WERI-Rb-1 (cell line): ENCODE data around the gene PTPRD.

Source experiments
- DNase-seq: peaks from one replicate; pipeline ENCODE4 v3.0.0-alpha.2; 2020
- H3K27ac ChIP-seq: fragments of 250-450 bp; sonication (Bioruptor Pico); 2 replicates; pipeline ENCODE4 v1.5.1; 2020; ENCODE audit warnings: mild to moderate bottlenecking, moderate library complexity
- H3K27me3 ChIP-seq: fragments of 250-450 bp; sonication (Bioruptor Pico); 2 replicates; pipeline ENCODE4 v1.5.1; 2021; ENCODE audit warnings: mild to moderate bottlenecking, low read depth, moderate library complexity; ENCODE audit not compliant: insufficient read depth, severe bottlenecking
- H3K36me3 ChIP-seq: fragments of 250-450 bp; sonication (Bioruptor Pico); 2 replicates; pipeline ENCODE4 v1.5.1; 2020; ENCODE audit warnings: mild to moderate bottlenecking, moderate library complexity
- H3K4me3 ChIP-seq: 2 replicates; pipeline ENCODE4 v1.5.1; 2011; ENCODE audit warnings: low read depth, mild to moderate bottlenecking, control low read depth, low read length
- H3K9me3 ChIP-seq: fragments of 250-450 bp; sonication (Bioruptor Pico); 2 replicates; pipeline ENCODE4 v1.5.1; 2021; ENCODE audit warnings: mild to moderate bottlenecking, moderate library complexity; ENCODE audit not compliant: severe bottlenecking
- TF ChIP-seq, protein P1 (sequence below): IDR thresholded peaks from 2 replicates; pipeline ENCODE4 v1.5.1; 2011; ENCODE audit warnings: low read depth, mild to moderate bottlenecking, control low read depth, inconsistent platforms, low read length

PTPRD gene

DNA sequence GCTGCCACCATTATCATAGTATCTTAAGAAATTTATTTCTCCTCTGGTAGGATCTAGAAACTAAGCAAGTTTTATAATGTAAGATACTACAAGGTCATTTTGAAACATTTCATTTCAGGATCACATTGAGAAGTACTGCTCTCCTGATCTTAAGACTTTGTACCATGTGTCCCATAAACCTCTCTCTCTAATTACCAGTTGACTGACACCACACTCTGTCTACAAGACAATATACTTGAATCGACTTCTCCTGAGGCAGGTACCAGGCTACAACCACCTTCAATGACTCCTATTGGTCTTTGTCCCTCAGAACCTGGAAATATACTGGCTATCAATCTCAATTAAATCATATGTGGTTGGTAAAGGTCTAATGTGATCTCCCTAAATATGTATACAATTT is 597.0 kb downstream of the PTPRD start:
- no peak for DNase-seq
- TF ChIP-seq, protein P1, sequence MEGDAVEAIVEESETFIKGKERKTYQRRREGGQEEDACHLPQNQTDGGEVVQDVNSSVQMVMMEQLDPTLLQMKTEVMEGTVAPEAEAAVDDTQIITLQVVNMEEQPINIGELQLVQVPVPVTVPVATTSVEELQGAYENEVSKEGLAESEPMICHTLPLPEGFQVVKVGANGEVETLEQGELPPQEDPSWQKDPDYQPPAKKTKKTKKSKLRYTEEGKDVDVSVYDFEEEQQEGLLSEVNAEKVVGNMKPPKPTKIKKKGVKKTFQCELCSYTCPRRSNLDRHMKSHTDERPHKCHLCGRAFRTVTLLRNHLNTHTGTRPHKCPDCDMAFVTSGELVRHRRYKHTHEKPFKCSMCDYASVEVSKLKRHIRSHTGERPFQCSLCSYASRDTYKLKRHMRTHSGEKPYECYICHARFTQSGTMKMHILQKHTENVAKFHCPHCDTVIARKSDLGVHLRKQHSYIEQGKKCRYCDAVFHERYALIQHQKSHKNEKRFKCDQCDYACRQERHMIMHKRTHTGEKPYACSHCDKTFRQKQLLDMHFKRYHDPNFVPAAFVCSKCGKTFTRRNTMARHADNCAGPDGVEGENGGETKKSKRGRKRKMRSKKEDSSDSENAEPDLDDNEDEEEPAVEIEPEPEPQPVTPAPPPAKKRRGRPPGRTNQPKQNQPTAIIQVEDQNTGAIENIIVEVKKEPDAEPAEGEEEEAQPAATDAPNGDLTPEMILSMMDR, result no peak
- Histone ChIP-seq H3K4me3 (no peak overlapping the region), H3K27me3 (no peaks in the 10 kb centered on the region), H3K27ac (no peak overlapping the region), H3K9me3 (no peaks in the 10 kb centered on the region), H3K36me3 (no peaks in the 10 kb centered on the region)

- Histone ChIP-seq H3K9me3 (no peaks in the 10 kb centered on the region), H3K27ac (no peak overlapping the region), H3K36me3 (no peaks in the 10 kb centered on the region), H3K27me3 (no peaks in the 10 kb centered on the region), H3K4me3 (no peak overlapping the region)
- DNase-seq, result no peak
- TF ChIP-seq, protein P1, result no peak
These were observed 597.9 kb downstream of the PTPRD start for GRCh38 chr9:10014889-10015288.

DNA sequence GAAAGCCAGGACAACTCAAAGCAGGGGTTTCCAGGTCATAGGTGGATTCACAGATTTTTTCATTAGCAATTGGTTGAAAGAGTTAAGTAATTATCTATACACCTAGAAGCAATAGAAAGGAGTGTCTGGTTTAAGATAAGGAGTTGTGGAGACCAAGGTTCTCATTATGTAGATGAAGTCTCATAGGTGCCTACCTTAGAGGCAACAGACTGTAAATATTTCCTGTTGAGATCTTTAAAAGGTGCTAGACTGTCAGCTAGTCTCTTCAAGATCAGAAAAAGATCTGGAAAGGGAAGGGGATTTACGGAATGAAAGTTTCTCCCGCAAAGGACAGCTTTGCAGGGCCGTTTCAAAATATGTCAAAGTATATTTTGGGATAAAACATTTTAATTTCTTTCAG is 603.4 kb downstream of the PTPRD start:
- H3K36me3 ChIP-seq, result no peaks in the 10 kb centered on the region
- no peak overlapping the region for H3K4me3 ChIP-seq
- H3K27ac ChIP-seq, result no peak overlapping the region
- TF ChIP-seq, protein P1, result no peak
- H3K9me3 ChIP-seq, result no peaks in the 10 kb centered on the region
- no peaks in the 10 kb centered on the region for H3K27me3 ChIP-seq
- DNase-seq, result no peak

- TF ChIP-seq, protein P1, result no peak
- H3K4me3 ChIP-seq, result no peak overlapping the region
These were observed 604.6 kb downstream of the PTPRD start for GRCh38 chr9:10008101-10008799.

GRCh38 chr9:10007356-10007755 is 605.4 kb downstream of the PTPRD start:
- H3K27me3 ChIP-seq, result no peaks in the 10 kb centered on the region
- TF ChIP-seq, protein P1, result no peak
- H3K4me3 ChIP-seq, result no peak overlapping the region
- no peak overlapping the region for H3K27ac ChIP-seq
- DNase-seq, result no peak
- no peaks in the 10 kb centered on the region for H3K36me3 ChIP-seq
- H3K9me3 ChIP-seq, result no peaks in the 10 kb centered on the region

More at GRCh38 chr9:10008101-10008799, 604.6 kb downstream of the PTPRD start:
- Histone ChIP-seq H3K36me3 (no peaks in the 10 kb centered on the region), H3K9me3 (no peaks in the 10 kb centered on the region), H3K27ac (no peak overlapping the region), H3K27me3 (no peaks in the 10 kb centered on the region)
- no peak for DNase-seq

DNA sequence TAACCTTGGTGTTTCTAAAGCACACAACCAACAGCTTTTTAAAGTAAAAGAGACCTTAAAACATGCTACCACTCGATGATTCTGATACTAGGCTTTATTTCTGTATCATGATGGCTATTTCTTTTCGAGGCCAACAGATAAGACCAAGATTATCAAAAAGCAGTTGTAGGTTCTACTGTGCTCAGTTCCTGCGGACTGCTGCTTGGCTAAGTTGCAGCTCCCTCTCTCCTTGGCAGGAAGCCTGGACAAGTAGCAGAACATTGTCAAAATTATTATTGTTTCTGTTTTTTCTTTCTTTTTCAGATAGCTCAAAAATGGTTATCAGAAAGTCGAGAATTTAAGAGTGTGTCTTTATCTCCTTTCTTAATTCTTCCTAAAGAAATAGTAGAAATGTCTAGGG is 607.6 kb downstream of the PTPRD start:
- Histone ChIP-seq H3K4me3 (no peak overlapping the region), H3K27ac (no peak overlapping the region), H3K36me3 (no peaks in the 10 kb centered on the region), H3K9me3 (no peaks in the 10 kb centered on the region), H3K27me3 (no peaks in the 10 kb centered on the region)
- TF ChIP-seq, protein P1, result no peak
- no peak for DNase-seq
